ENCODE measurements around the gene CEP350. TPM values are rescaled to one million over a fixed set of nuclear protein-coding genes. Genes with fewer than 3 reads are reported as not detected.

CEP350 gene
- total RNA-seq, 1 experiment from 2014 or later, result 42.2 TPM

GRCh38 chr1:179996099-179996498 is 41.5 kb downstream of the CEP350 start:
- intact Hi-C loops (cut with micrococcal nuclease; ENCODE audit: unreplicated experiment), result no loop called here
- H3K27me3 ChIP-seq (replicated peaks; ENCODE audit: insufficient read depth, low read depth, low read length, poor library complexity), result no peaks in the 10 kb centered on the region
- no peak overlapping the region for H3K27ac ChIP-seq (ENCODE audit: low read depth, low read length, poor library complexity, severe bottlenecking)
- ChIA-PET POLR2A (ENCODE audit: low non-redundant PET) (no interaction called here), CTCF (no interaction called here)
- BruUV-seq (replicated peaks), result no TSS peak
- no peaks in the 10 kb centered on the region for H3K36me3 ChIP-seq (ENCODE audit: insufficient read depth, low read length, poor library complexity, severe bottlenecking)
- H3K9me3 ChIP-seq (ENCODE audit: low read depth, low read length, poor library complexity, severe bottlenecking), result no peaks in the 10 kb centered on the region
- DNase-seq (ENCODE audit: low spot score), result no peak
- TF ChIP-seq CTCF (conservative IDR thresholded peaks at IDR 0.05; ENCODE audit: low read depth, low read length), result no peak
- no peak for TF ChIP-seq EZH2 (IDR thresholded peaks at IDR 0.05; ENCODE audit: borderline replicate concordance, low read depth, low read length, poor library complexity, severe bottlenecking)
- no peak overlapping the region for H3K4me3 ChIP-seq (ENCODE audit: low read depth, low read length, poor library complexity, severe bottlenecking)
- H3K4me1 ChIP-seq (ENCODE audit: insufficient read depth, low read length, poor library complexity, severe bottlenecking), result no peaks in the 10 kb centered on the region

- TF ChIP-seq CTCF (conservative IDR thresholded peaks at IDR 0.05; ENCODE audit: low read depth, low read length) (no peak), EZH2 (IDR thresholded peaks at IDR 0.05; ENCODE audit: borderline replicate concordance, low read depth, low read length, poor library complexity, severe bottlenecking) (no peak)
- no peak overlapping the region for H3K4me3 ChIP-seq (ENCODE audit: low read depth, low read length, poor library complexity, severe bottlenecking)
- POLR2A ChIA-PET (ENCODE audit: low non-redundant PET), result no interaction called here
- DNase-seq (ENCODE audit: low spot score), result no peak
- intact Hi-C loops (cut with micrococcal nuclease; ENCODE audit: unreplicated experiment), result no loop called here
- no peaks in the 10 kb centered on the region for H3K27me3 ChIP-seq (replicated peaks; ENCODE audit: insufficient read depth, low read depth, low read length, poor library complexity)
- BruUV-seq (replicated peaks), result no TSS peak
- no peaks in the 10 kb centered on the region for H3K36me3 ChIP-seq (ENCODE audit: insufficient read depth, low read length, poor library complexity, severe bottlenecking)
- no peaks in the 10 kb centered on the region for H3K4me1 ChIP-seq (ENCODE audit: insufficient read depth, low read length, poor library complexity, severe bottlenecking)
- H3K27ac ChIP-seq (ENCODE audit: low read depth, low read length, poor library complexity, severe bottlenecking), result no peak overlapping the region
- H3K9me3 ChIP-seq (ENCODE audit: low read depth, low read length, poor library complexity, severe bottlenecking), result no peaks in the 10 kb centered on the region
- CTCF ChIA-PET, result no interaction called here
Measured at GRCh38 chr1:180000575-180000974, 46.0 kb downstream of the CEP350 start.

- no peak for DNase-seq (ENCODE audit: low spot score)
- H3K36me3 ChIP-seq (ENCODE audit: insufficient read depth, low read length, poor library complexity, severe bottlenecking), result no peaks in the 10 kb centered on the region
- no TSS peak for BruUV-seq (replicated peaks)
- ChIA-PET CTCF (no interaction called here), POLR2A (ENCODE audit: low non-redundant PET) (no interaction called here)
- no peaks in the 10 kb centered on the region for H3K4me1 ChIP-seq (ENCODE audit: insufficient read depth, low read length, poor library complexity, severe bottlenecking)
- H3K27me3 ChIP-seq (replicated peaks; ENCODE audit: insufficient read depth, low read depth, low read length, poor library complexity), result no peaks in the 10 kb centered on the region
- TF ChIP-seq CTCF (conservative IDR thresholded peaks at IDR 0.05; ENCODE audit: low read depth, low read length) (no peak), EZH2 (IDR thresholded peaks at IDR 0.05; ENCODE audit: borderline replicate concordance, low read depth, low read length, poor library complexity, severe bottlenecking) (no peak)
- intact Hi-C loops (cut with micrococcal nuclease; ENCODE audit: unreplicated experiment), result no loop called here
- H3K4me3 ChIP-seq (ENCODE audit: low read depth, low read length, poor library complexity, severe bottlenecking), result no peak overlapping the region
- no peak overlapping the region for H3K27ac ChIP-seq (ENCODE audit: low read depth, low read length, poor library complexity, severe bottlenecking)
- no peaks in the 10 kb centered on the region for H3K9me3 ChIP-seq (ENCODE audit: low read depth, low read length, poor library complexity, severe bottlenecking)
Measured at GRCh38 chr1:180002437-180002836, 47.8 kb downstream of the CEP350 start.
